Measurements from ENCODE around the gene ASTN2. TPM values are rescaled to one million over a fixed set of nuclear protein-coding genes. Genes with fewer than 3 reads are reported as not detected.

ASTN2 gene
- total RNA-seq, 1 donor from 2014 or later: 13.6 TPM

- FAIRE-seq: no peak
These were observed 149.6 kb downstream of the ASTN2 start for GRCh38 chr9:117265253-117265652.

GRCh38 chr9:117258184-117258866 is 156.5 kb downstream of the ASTN2 start:
- Histone ChIP-seq H3K9me3 (ENCODE audit: insufficient read depth, low read depth, low read length) (no peaks in the 10 kb centered on the region), H3K79me2 (ENCODE audit: insufficient read depth, low read length) (no peaks in the 10 kb centered on the region), H3K27me3 (ENCODE audit: insufficient read depth, low read length) (no peaks in the 10 kb centered on the region), H4K20me1 (ENCODE audit: insufficient read depth, low read length) (no peaks in the 10 kb centered on the region), H3K36me3 (ENCODE audit: insufficient read depth, low read length) (no peaks in the 10 kb centered on the region), H3K4me1 (ENCODE audit: insufficient read depth, low read length) (no peaks in the 10 kb centered on the region), H3K4me2 (ENCODE audit: low read length) (no peak overlapping the region), H3K9ac (ENCODE audit: low read length) (no peak overlapping the region), H3K4me3 (ENCODE audit: insufficient read depth, low read depth, low read length) (no peak overlapping the region), H2AFZ (ENCODE audit: low read depth, low read length) (no peak overlapping the region), H3K27ac (ENCODE audit: low read depth, low read length) (no peak overlapping the region)
- no peaks in the 10 kb centered on the region for H3K9me3 Mint-ChIP-seq (ENCODE audit: unreplicated experiment)
- peaks cover 4% of the 10 kb centered on the region for H3K27me3 Mint-ChIP-seq (ENCODE audit: low read depth, unreplicated experiment)
- H3K36me3 Mint-ChIP-seq (ENCODE audit: low read depth, unreplicated experiment): no peaks in the 10 kb centered on the region
- no peak for DNase-seq (ENCODE audit: low read depth)
- TF ChIP-seq CTCF (IDR thresholded peaks at IDR 0.05; ENCODE audit: insufficient read depth, low read depth, low read length): no peak
- TF ChIP-seq EZH2 (IDR thresholded peaks at IDR 0.05; ENCODE audit: insufficient read depth, low read length): no peak
- no peak overlapping the region for H3K27ac Mint-ChIP-seq (ENCODE audit: unreplicated experiment)
- H3K4me1 Mint-ChIP-seq (ENCODE audit: low read depth, unreplicated experiment): peaks cover 5% of the 10 kb centered on the region
- H3K4me3 Mint-ChIP-seq (ENCODE audit: unreplicated experiment): no peak overlapping the region
- FAIRE-seq: no peak

More at GRCh38 chr9:117265253-117265652, 149.6 kb downstream of the ASTN2 start:
- Histone ChIP-seq H3K4me1 (ENCODE audit: insufficient read depth, low read length) (no peaks in the 10 kb centered on the region), H3K4me2 (ENCODE audit: low read length) (no peak overlapping the region), H3K4me3 (ENCODE audit: insufficient read depth, low read depth, low read length) (no peak overlapping the region), H3K27me3 (ENCODE audit: insufficient read depth, low read length) (no peaks in the 10 kb centered on the region), H3K79me2 (ENCODE audit: insufficient read depth, low read length) (no peaks in the 10 kb centered on the region), H3K9me3 (ENCODE audit: insufficient read depth, low read depth, low read length) (no peaks in the 10 kb centered on the region), H2AFZ (ENCODE audit: low read depth, low read length) (no peak overlapping the region), H3K9ac (ENCODE audit: low read length) (no peak overlapping the region), H3K36me3 (ENCODE audit: insufficient read depth, low read length) (no peaks in the 10 kb centered on the region), H3K27ac (ENCODE audit: low read depth, low read length) (no peak overlapping the region), H4K20me1 (ENCODE audit: insufficient read depth, low read length) (no peaks in the 10 kb centered on the region)
- no peaks in the 10 kb centered on the region for H3K27me3 Mint-ChIP-seq (ENCODE audit: low read depth, unreplicated experiment)
- no peak overlapping the region for H3K4me3 Mint-ChIP-seq (ENCODE audit: unreplicated experiment)
- TF ChIP-seq CTCF (IDR thresholded peaks at IDR 0.05; ENCODE audit: insufficient read depth, low read depth, low read length) (no peak), EZH2 (IDR thresholded peaks at IDR 0.05; ENCODE audit: insufficient read depth, low read length) (no peak)
- H3K27ac Mint-ChIP-seq (ENCODE audit: unreplicated experiment): no peak overlapping the region
- DNase-seq (ENCODE audit: low read depth): no peak
- H3K9me3 Mint-ChIP-seq (ENCODE audit: unreplicated experiment): no peaks in the 10 kb centered on the region
- no peaks in the 10 kb centered on the region for H3K4me1 Mint-ChIP-seq (ENCODE audit: low read depth, unreplicated experiment)
- H3K36me3 Mint-ChIP-seq (ENCODE audit: low read depth, unreplicated experiment): no peaks in the 10 kb centered on the region

GRCh38 chr9:117253261-117253660 is 161.6 kb downstream of the ASTN2 start:
- H3K9me3 Mint-ChIP-seq (ENCODE audit: unreplicated experiment): no peaks in the 10 kb centered on the region
- H3K27me3 Mint-ChIP-seq (ENCODE audit: low read depth, unreplicated experiment): peaks cover 4% of the 10 kb centered on the region
- Histone ChIP-seq H3K4me2 (ENCODE audit: low read length) (no peak overlapping the region), H3K79me2 (ENCODE audit: insufficient read depth, low read length) (no peaks in the 10 kb centered on the region), H3K27ac (ENCODE audit: low read depth, low read length) (no peak overlapping the region), H2AFZ (ENCODE audit: low read depth, low read length) (no peak overlapping the region), H3K9me3 (ENCODE audit: insufficient read depth, low read depth, low read length) (no peaks in the 10 kb centered on the region), H3K36me3 (ENCODE audit: insufficient read depth, low read length) (no peaks in the 10 kb centered on the region), H3K9ac (ENCODE audit: low read length) (no peak overlapping the region), H4K20me1 (ENCODE audit: insufficient read depth, low read length) (no peaks in the 10 kb centered on the region), H3K4me3 (ENCODE audit: insufficient read depth, low read depth, low read length) (no peak overlapping the region), H3K4me1 (ENCODE audit: insufficient read depth, low read length) (no peaks in the 10 kb centered on the region), H3K27me3 (ENCODE audit: insufficient read depth, low read length) (no peaks in the 10 kb centered on the region)
- TF ChIP-seq CTCF (IDR thresholded peaks at IDR 0.05; ENCODE audit: insufficient read depth, low read depth, low read length): no peak
- TF ChIP-seq EZH2 (IDR thresholded peaks at IDR 0.05; ENCODE audit: insufficient read depth, low read length): no peak
- no peaks in the 10 kb centered on the region for H3K36me3 Mint-ChIP-seq (ENCODE audit: low read depth, unreplicated experiment)
- DNase-seq (ENCODE audit: low read depth): no peak
- FAIRE-seq: no peak
- H3K4me3 Mint-ChIP-seq (ENCODE audit: unreplicated experiment): no peak overlapping the region
- H3K27ac Mint-ChIP-seq (ENCODE audit: unreplicated experiment): no peak overlapping the region
- peaks cover under 1% of the 10 kb centered on the region for H3K4me1 Mint-ChIP-seq (ENCODE audit: low read depth, unreplicated experiment)
